K562 (cell line): ENCODE measurements around the gene PALLD.

Source experiments
- BRD9 ChIP-seq: fragments of 450-650 bp; IDR thresholded peaks from 2 replicates; pipeline ENCODE4 v1.6.1; 2018; ENCODE audit warnings: low read depth; ENCODE audit not compliant: partially characterized antibody
- ELF4 ChIP-seq: fragments of 450-650 bp; formaldehyde crosslinking; IDR thresholded peaks from 2 replicates; pipeline ENCODE4 v1.4.0; 2022; ENCODE audit warnings: missing genetic modification characterization
- IRF2 ChIP-seq: sonication (generic); formaldehyde crosslinking; IDR thresholded peaks from 2 replicates; pipeline ENCODE4 v1.8.1; 2022; ENCODE audit warnings: mild to moderate bottlenecking, missing genetic modification reagents

GRCh38 chr4:168794881-168795280 is 298.0 kb downstream of the PALLD start:
- TF ChIP-seq IRF2 (CRISPR knock-in tag): no peak
- TF ChIP-seq BRD9: no peak
- no peak for TF ChIP-seq ELF4 (CRISPR knock-in tag)
